ENCODE data around the gene MXD1. TPM values are rescaled to one million over a fixed set of nuclear protein-coding genes. Genes with fewer than 3 reads are reported as not detected.

The MXD1 gene
- total RNA-seq, 4 donors from 2014 or later: 11.7 to 154 (median 113) TPM

GRCh38 chr2:69917852-69918251 is 2.9 kb downstream of the MXD1 start:
- in situ Hi-C loops (cut with MboI; ENCODE audit: low pct_ligation_motif_present in 1 of 4, low pct_unique_long_range_greater_than_20kb in 1 of 4, low sequenced_read_pairs in 3 of 4) (loop anchor here in 3 of 4 donors (5.0 to 25.0 kb wide), 5 partner anchors 144 to 377 kb away; partner anchors contain the start of gene SNRPG (in 2 of the 3)), intact Hi-C loops (cut with DNase I; ENCODE audit: low total_unique reads) (loop anchor here (10.0 kb wide), 1 partner anchor 157 kb away; no protein-coding TSS in a partner anchor)
- H3K4me3 ChIP-seq: peak overlapping the region in 1 of 4 donors; percentile 87
- WGBS, 2 donors (ENCODE audit: low coverage in 1 of 2): 49 to 69% methylated on average over 3 of the region's 3 CpGs
- no peaks in the 10 kb centered on the region for H3K27me3 ChIP-seq
- peaks cover 13 to 40% (median 21%) of the 10 kb centered on the region in 4 donors for H3K4me1 ChIP-seq
- TF ChIP-seq EP300 (IDR thresholded peaks at IDR 0.05; ENCODE audit: low read depth) (no peak), POLR2AphosphoS5 (IDR thresholded peaks at IDR 0.05) (peak in 1 of 3 donors; percentile 26)
- peaks cover 0 to 30% (median 13%) of the 10 kb centered on the region in 4 donors for H3K36me3 ChIP-seq
- no peak for DNase-seq
- no peaks in the 10 kb centered on the region for H3K9me3 ChIP-seq
- peak overlapping the region; percentile 3 to 66 (median 48) for H3K27ac ChIP-seq

- Histone ChIP-seq H3K27me3 (no peaks in the 10 kb centered on the region), H3K4me3 (peak overlapping the region in 1 of 4 donors; percentile 87), H3K9me3 (no peaks in the 10 kb centered on the region), H3K27ac (peak overlapping the region; percentile 3 to 66 (median 48)), H3K4me1 (peaks cover 13 to 38% (median 20%) of the 10 kb centered on the region in 4 donors), H3K36me3 (peaks cover 0 to 35% (median 16%) of the 10 kb centered on the region in 4 donors)
- intact Hi-C loops (cut with DNase I; ENCODE audit: low total_unique reads) (loop anchor here (10.0 kb wide), 1 partner anchor 156 kb away; no protein-coding TSS in a partner anchor), in situ Hi-C loops (cut with MboI; ENCODE audit: low pct_ligation_motif_present in 1 of 4, low pct_unique_long_range_greater_than_20kb in 1 of 4, low sequenced_read_pairs in 3 of 4) (loop anchor here in 3 of 4 donors (5.0 to 25.0 kb wide), 5 partner anchors 144 to 376 kb away; partner anchors contain the start of gene SNRPG (in 2 of the 3))
- no peak for DNase-seq
- no peak for TF ChIP-seq CTCF (IDR thresholded peaks at IDR 0.05)
- WGBS, 2 donors (ENCODE audit: low coverage in 1 of 2): 49 to 82% methylated on average over 3 of the region's 3 CpGs
Observed at GRCh38 chr2:69918401-69918800, 3.5 kb downstream of the MXD1 start.

GRCh38 chr2:69923116-69923515 is 8.2 kb downstream of the MXD1 start:
- WGBS, 2 donors (ENCODE audit: low coverage in 1 of 2): 92 to 94% methylated on average over 2 to 3 of the region's 3 CpGs
- Histone ChIP-seq H3K36me3 (peaks cover 0 to 46% (median 19%) of the 10 kb centered on the region in 4 donors), H3K27me3 (no peaks in the 10 kb centered on the region), H3K27ac (no peak overlapping the region), H3K4me1 (peaks cover 0 to 6% (median 0%) of the 10 kb centered on the region in 4 donors), H3K9me3 (no peaks in the 10 kb centered on the region), H3K4me3 (no peak overlapping the region)
- in situ Hi-C loops (cut with MboI; ENCODE audit: low pct_ligation_motif_present in 1 of 4, low pct_unique_long_range_greater_than_20kb in 1 of 4, low sequenced_read_pairs in 3 of 4) (loop anchor here in 2 of 4 donors (10.0 to 25.0 kb wide), 2 partner anchors 139 to 142 kb away; no protein-coding TSS in a partner anchor), intact Hi-C loops (cut with DNase I; ENCODE audit: low total_unique reads) (no loop called here)
- no peak for TF ChIP-seq EP300 (IDR thresholded peaks at IDR 0.05; ENCODE audit: low read depth)
- TF ChIP-seq POLR2A (IDR thresholded peaks at IDR 0.05): no peak
- TF ChIP-seq CTCF (IDR thresholded peaks at IDR 0.05): no peak
- DNase-seq: no peak

GRCh38 chr2:69926849-69927515 is 12.1 kb downstream of the MXD1 start:
- Histone ChIP-seq H3K27ac (no peak overlapping the region), H3K4me3 (no peak overlapping the region), H3K27me3 (no peaks in the 10 kb centered on the region), H3K9me3 (no peaks in the 10 kb centered on the region), H3K4me1 (peaks cover 0 to 3% (median 0%) of the 10 kb centered on the region in 4 donors), H3K36me3 (peaks cover 0 to 27% (median 7%) of the 10 kb centered on the region in 4 donors)
- 65 to 100% methylated on average over 2 to 3 of the region's 3 CpGs for WGBS, 2 donors (ENCODE audit: low coverage in 1 of 2)
- DNase-seq: no peak
- in situ Hi-C loops (cut with MboI; ENCODE audit: low pct_ligation_motif_present in 1 of 4, low pct_unique_long_range_greater_than_20kb in 1 of 4, low sequenced_read_pairs in 3 of 4) (loop anchor here in 2 of 4 donors (10.0 to 25.0 kb wide), 2 partner anchors 135 to 138 kb away; no protein-coding TSS in a partner anchor), intact Hi-C loops (cut with DNase I; ENCODE audit: low total_unique reads) (no loop called here)
- TF ChIP-seq POLR2AphosphoS5 (IDR thresholded peaks at IDR 0.05): peak in 1 of 3 donors; percentile 7
- no peak for TF ChIP-seq CTCF (IDR thresholded peaks at IDR 0.05)
